ENCODE measurements around the gene NR2E3. TPM values are rescaled to one million over a fixed set of nuclear protein-coding genes. Genes with fewer than 3 reads are reported as not detected.

Gene NR2E3
- total and polyA plus RNA-seq, 9 of the 15 experiments (the other 6 are each of a cell fraction or from before 2014, with no cell fraction given), result not detected

DNA sequence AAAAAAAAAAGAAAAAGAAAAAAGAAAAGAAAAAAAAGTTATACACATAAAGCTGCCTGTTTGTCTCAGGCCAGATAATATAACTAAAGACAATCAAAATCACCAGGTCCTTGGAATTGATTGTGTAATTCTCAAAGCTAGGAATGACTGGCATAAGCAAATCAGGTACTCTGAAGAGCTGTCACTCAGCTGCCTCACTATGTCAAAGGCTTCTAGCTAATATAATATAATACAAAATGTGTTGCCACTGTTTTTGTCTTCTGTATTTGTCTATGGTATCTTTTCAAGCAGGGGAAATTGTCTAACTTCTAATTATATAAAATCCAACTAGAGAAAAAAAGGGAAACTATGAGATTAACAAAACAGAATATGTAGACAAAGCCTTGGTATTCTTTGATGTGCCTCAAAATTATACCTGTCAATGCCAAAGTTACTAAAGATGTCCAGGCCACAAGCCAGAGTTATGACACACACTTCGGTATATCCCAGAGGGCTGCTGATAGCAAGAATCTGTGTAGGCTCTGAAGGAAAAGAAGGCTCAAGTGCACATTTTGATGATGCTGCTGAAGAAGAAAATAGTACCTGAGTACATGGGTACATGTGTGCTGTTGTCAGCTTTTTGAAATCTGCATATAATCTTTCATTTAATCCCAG is 37.0 kb upstream of the NR2E3 start (continued):
- TF ChIP-seq, protein P1, sequence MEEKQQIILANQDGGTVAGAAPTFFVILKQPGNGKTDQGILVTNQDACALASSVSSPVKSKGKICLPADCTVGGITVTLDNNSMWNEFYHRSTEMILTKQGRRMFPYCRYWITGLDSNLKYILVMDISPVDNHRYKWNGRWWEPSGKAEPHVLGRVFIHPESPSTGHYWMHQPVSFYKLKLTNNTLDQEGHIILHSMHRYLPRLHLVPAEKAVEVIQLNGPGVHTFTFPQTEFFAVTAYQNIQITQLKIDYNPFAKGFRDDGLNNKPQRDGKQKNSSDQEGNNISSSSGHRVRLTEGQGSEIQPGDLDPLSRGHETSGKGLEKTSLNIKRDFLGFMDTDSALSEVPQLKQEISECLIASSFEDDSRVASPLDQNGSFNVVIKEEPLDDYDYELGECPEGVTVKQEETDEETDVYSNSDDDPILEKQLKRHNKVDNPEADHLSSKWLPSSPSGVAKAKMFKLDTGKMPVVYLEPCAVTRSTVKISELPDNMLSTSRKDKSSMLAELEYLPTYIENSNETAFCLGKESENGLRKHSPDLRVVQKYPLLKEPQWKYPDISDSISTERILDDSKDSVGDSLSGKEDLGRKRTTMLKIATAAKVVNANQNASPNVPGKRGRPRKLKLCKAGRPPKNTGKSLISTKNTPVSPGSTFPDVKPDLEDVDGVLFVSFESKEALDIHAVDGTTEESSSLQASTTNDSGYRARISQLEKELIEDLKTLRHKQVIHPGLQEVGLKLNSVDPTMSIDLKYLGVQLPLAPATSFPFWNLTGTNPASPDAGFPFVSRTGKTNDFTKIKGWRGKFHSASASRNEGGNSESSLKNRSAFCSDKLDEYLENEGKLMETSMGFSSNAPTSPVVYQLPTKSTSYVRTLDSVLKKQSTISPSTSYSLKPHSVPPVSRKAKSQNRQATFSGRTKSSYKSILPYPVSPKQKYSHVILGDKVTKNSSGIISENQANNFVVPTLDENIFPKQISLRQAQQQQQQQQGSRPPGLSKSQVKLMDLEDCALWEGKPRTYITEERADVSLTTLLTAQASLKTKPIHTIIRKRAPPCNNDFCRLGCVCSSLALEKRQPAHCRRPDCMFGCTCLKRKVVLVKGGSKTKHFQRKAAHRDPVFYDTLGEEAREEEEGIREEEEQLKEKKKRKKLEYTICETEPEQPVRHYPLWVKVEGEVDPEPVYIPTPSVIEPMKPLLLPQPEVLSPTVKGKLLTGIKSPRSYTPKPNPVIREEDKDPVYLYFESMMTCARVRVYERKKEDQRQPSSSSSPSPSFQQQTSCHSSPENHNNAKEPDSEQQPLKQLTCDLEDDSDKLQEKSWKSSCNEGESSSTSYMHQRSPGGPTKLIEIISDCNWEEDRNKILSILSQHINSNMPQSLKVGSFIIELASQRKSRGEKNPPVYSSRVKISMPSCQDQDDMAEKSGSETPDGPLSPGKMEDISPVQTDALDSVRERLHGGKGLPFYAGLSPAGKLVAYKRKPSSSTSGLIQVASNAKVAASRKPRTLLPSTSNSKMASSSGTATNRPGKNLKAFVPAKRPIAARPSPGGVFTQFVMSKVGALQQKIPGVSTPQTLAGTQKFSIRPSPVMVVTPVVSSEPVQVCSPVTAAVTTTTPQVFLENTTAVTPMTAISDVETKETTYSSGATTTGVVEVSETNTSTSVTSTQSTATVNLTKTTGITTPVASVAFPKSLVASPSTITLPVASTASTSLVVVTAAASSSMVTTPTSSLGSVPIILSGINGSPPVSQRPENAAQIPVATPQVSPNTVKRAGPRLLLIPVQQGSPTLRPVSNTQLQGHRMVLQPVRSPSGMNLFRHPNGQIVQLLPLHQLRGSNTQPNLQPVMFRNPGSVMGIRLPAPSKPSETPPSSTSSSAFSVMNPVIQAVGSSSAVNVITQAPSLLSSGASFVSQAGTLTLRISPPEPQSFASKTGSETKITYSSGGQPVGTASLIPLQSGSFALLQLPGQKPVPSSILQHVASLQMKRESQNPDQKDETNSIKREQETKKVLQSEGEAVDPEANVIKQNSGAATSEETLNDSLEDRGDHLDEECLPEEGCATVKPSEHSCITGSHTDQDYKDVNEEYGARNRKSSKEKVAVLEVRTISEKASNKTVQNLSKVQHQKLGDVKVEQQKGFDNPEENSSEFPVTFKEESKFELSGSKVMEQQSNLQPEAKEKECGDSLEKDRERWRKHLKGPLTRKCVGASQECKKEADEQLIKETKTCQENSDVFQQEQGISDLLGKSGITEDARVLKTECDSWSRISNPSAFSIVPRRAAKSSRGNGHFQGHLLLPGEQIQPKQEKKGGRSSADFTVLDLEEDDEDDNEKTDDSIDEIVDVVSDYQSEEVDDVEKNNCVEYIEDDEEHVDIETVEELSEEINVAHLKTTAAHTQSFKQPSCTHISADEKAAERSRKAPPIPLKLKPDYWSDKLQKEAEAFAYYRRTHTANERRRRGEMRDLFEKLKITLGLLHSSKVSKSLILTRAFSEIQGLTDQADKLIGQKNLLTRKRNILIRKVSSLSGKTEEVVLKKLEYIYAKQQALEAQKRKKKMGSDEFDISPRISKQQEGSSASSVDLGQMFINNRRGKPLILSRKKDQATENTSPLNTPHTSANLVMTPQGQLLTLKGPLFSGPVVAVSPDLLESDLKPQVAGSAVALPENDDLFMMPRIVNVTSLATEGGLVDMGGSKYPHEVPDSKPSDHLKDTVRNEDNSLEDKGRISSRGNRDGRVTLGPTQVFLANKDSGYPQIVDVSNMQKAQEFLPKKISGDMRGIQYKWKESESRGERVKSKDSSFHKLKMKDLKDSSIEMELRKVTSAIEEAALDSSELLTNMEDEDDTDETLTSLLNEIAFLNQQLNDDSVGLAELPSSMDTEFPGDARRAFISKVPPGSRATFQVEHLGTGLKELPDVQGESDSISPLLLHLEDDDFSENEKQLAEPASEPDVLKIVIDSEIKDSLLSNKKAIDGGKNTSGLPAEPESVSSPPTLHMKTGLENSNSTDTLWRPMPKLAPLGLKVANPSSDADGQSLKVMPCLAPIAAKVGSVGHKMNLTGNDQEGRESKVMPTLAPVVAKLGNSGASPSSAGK (IDR thresholded peaks at IDR 0.05), result no peak
- no peak for TF ChIP-seq HCFC1 (IDR thresholded peaks at IDR 0.05; ENCODE audit: low read depth, low read length)
- no peak for TF ChIP-seq ESRRA (IDR thresholded peaks at IDR 0.05; ENCODE audit: borderline replicate concordance, low read depth)
- TF ChIP-seq, protein P2, sequence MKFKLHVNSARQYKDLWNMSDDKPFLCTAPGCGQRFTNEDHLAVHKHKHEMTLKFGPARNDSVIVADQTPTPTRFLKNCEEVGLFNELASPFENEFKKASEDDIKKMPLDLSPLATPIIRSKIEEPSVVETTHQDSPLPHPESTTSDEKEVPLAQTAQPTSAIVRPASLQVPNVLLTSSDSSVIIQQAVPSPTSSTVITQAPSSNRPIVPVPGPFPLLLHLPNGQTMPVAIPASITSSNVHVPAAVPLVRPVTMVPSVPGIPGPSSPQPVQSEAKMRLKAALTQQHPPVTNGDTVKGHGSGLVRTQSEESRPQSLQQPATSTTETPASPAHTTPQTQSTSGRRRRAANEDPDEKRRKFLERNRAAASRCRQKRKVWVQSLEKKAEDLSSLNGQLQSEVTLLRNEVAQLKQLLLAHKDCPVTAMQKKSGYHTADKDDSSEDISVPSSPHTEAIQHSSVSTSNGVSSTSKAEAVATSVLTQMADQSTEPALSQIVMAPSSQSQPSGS (CRISPR knock-in tag; IDR thresholded peaks at IDR 0.05), result no peak
- no peak for TF ChIP-seq PML (IDR thresholded peaks at IDR 0.05; ENCODE audit: low read length)
- TF ChIP-seq, protein P3, sequence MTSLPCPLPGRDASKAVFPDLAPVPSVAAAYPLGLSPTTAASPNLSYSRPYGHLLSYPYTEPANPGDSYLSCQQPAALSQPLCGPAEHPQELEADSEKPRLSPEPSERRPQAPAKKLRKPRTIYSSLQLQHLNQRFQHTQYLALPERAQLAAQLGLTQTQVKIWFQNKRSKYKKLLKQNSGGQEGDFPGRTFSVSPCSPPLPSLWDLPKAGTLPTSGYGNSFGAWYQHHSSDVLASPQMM (CRISPR knock-in tag; IDR thresholded peaks at IDR 0.05), result no peak
- TF ChIP-seq, protein P4, sequence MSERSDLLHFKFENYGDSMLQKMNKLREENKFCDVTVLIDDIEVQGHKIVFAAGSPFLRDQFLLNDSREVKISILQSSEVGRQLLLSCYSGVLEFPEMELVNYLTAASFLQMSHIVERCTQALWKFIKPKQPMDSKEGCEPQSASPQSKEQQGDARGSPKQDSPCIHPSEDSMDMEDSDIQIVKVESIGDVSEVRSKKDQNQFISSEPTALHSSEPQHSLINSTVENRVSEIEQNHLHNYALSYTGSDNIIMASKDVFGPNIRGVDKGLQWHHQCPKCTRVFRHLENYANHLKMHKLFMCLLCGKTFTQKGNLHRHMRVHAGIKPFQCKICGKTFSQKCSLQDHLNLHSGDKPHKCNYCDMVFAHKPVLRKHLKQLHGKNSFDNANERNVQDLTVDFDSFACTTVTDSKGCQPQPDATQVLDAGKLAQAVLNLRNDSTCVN (CRISPR knock-in tag; IDR thresholded peaks at IDR 0.05), result no peak
- TF ChIP-seq ZNF445 (CRISPR knock-in tag; IDR thresholded peaks at IDR 0.05; ENCODE audit: low read depth), result no peak
- TF ChIP-seq TCF7 (IDR thresholded peaks at IDR 0.05; ENCODE audit: borderline replicate concordance), result no peak

Measured in K562 (cell line).